Cerebellar nuclear complex (tissue), 1 donor: ENCODE data around the gene BIVM.

Experiments
- DNase-seq, 2 experiments: peaks; one replicate each; lab custom pipeline; 2025; lab: John Stamatoyannopoulos, UW

The BIVM gene

DNA sequence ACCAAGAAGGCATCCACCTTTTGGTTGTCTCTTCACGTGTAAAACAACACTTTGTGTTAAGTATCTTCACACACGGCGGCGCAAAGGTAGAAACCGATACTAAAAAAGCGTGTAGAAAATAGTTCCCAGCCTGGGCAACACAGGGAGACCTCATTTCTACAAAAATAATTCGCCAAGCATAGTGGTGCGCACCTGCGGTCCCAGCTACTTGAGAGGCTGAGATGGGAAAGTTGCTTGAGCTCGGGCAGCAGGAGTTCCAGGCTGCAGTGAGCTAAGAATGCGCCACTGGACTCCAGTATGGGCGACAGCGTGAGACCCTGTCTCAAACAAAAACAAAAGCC is 46.3 kb downstream of the BIVM start:
- no peak for DNase-seq

DNA sequence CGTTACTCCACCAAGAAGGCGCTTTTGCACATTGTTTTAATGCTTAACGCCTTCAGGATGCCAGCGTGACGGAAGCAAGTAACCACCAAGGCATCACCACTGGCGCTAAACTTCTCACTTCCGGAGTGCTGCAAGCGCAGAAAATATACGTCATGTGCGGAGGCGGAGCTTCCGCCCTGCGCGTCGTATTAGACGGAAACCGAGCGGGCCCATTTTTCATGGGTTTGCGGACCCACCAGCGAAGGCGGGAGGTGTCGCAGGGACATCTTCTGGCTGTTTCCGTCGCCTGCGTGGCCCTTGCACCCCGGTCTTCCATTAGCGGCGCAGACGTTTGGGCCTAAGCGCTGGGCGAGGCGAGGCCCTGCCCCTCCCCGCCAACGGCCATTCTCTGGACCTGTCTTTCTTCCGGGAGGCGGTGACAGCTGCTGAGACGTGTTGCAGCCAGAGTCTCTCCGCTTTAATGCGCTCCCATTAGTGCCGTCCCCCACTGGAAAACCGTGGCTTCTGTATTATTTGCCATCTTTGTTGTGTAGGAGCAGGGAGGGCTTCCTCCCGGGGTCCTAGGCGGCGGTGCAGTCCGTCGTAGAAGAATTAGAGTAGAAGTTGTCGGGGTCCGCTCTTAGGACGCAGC is 46.8 kb downstream of the BIVM start, which contains the start of gene ERCC5:
Gene ERCC5 (plus strand): TSS at position 403 of the 631 bp plus-strand sequence. CDS start 235 bp downstream, outside the sequence.
- peak; percentile 38 to 73 for DNase-seq

DNA sequence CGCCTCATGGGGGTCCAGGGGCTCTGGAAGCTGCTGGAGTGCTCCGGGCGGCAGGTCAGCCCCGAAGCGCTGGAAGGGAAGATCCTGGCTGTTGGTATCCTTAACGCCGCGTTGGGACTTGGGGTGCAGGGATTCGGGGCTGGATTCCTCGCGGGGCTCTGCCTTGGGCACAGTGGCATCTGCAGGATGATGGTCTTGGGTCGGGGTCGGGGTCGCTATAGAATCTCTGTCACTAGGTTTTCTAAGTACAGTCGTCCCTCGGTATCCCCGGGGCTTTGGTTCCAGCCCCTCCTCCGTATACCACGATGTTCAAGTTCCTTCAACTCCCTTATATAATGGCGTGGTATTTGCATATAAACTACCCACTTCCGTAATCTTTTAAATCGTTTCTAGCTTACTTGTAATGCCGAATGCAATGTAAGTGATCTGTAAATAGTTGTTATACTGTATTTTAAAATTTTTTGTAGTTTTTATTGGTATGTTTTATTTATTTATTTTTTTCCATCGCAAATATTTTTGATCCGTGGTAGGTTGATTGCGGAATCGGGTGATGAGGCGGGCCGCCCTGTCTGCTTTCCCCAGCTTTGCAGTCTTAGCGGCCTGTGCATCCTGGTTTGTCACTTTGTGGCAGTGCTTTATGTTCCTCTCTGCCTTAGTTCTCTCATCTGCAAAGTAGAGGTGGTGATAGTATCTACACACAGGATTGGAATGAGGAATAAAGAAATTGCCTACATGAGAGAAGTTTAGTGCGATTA is 47.5 kb downstream of the BIVM start:
- DNase-seq: peak in 1 of 2 experiments; percentile 6

DNA sequence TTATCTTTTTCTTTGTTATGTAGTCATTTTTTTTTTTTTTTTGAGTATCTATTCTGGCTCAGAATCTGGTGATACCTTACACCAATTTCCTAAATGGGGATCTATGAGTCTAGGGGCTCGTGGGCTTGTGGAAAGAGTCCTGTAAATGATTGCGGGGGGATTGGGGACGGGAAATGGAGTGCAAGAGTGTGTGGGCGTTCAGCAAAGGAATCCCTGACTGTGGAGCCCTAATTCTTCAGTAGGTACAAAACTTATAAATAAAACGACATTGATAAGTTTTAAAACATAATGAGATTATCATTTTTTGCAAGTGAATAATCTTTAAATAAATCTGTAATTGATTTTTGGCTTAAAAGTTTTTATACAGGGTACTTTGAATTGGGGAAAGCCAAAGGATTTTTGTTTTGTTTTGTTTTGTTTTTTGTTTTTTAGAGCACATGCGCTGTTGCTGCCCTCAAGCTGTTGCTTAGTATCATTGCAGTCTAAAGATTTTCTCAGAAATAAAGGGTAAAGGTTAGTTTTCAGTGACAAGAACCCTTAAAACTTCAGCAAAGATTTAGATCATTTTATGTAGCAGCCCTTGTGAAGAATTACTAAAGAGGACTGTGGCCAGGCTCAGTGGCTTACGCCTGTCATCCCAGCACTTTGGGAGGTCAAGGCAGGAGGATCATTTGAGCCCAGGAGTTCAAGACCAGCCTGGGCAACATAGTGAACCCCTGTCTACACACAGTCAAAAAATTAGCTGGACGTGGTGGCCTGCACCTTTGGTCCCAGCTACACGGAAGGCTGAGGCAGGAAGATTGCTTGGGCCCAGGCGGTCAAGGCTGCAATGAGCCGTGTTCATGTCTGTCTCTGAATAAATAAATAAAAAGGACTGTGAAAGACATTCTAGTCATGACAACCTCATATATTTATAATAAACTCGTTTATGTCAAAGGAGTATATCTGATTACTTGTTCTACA is 48.6 kb downstream of the BIVM start:
- no peak for DNase-seq

DNA sequence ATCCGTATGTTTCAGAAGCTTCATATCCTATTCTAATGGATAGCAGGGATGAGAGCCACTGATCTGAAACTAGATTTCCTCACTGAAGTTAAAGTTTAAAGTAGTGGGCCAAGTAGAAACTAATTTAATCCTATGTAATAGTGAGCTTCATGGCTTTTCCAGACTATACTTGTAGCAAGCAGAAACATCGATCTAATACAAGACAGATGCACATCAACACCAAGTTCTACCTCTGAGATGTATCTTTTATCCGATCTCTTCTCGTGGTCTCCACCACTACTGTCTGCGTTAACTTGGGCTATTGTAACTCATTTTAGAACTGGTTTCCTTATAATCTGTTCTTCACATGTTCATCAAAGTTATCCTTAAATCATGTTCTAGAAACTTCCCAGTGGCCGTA is 50.0 kb downstream of the BIVM start:
- no peak for DNase-seq

DNA sequence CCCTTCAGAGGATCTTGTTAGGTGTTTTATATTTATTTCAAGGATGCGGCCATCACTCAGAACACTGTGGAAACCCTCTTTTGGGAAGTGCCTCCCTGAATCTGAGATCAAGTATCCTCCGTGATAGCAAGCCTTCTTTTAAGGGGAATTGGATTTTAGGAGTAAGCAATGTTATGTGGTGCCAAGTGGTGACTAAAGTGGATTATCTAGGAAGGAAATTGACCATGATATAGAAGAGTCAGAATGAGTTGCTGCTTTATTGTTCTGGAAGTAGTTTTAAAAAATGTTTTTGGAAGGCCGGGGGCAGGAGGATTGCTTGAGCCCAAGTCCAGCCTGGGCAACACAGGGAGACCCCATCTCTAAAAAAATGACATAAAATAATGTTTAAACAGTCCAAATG is 53.6 kb downstream of the BIVM start:
- DNase-seq: no peak

DNA sequence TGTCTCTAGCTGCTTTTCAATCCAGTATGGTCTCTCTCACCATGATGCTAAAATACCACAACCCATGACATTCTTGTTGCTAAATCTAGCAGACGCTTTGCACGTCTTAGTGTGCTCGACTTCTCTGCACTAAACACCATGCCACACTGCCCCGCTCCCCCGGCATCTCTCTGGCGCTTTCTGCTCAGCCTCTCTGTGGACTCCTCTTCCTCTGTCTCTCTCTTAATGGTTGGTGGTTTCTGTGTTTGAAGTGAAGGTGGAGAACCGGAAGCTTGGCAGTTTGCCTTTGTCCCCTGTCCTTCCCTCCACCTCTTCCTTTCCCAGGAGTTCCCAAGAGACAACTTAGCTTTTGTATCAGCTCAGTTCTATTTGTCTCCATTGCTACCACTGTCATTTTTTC is 55.8 kb downstream of the BIVM start:
- DNase-seq: no peak

DNA sequence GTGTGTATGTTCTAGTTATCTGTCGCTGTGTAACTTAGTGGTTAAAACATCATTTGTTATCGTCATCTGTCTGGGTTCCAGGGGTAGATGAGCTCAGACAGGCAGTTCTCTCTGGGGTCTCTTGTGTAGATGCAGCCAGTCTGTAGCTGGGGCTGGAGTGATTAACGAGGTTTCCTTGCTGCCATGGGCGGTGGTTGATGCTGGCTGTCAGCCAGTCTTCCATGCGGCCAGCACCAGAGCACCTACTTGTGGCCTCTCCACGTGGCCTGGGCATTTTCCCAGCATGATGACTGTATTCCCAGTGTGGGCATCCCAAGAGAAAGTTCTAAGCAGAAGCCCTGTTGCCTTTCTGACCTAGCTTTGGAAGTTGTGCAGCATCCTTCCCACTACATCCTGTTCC is 57.6 kb downstream of the BIVM start:
- DNase-seq: no peak

DNA sequence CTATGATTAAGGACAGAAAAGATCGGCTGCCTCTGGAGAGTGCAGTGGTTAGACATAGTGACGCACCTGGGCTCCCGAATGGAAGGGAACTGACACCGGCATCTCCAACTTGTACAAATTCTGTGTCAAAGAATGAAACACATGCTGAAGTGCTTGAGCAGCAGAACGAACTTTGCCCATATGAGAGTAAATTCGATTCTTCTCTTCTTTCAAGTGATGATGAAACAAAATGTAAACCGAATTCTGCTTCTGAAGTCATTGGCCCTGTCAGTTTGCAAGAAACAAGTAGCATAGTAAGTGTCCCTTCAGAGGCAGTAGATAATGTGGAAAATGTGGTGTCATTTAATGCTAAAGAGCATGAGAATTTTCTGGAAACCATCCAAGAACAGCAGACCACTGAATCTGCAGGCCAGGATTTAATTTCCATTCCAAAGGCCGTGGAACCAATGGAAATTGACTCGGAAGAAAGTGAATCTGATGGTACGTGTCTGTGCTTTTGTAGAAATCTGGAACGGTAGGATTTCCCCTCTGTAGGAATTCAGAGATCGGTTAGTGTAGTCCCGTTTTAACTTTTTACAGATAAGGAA is 63.8 kb downstream of the BIVM start:
- DNase-seq: no peak

DNA sequence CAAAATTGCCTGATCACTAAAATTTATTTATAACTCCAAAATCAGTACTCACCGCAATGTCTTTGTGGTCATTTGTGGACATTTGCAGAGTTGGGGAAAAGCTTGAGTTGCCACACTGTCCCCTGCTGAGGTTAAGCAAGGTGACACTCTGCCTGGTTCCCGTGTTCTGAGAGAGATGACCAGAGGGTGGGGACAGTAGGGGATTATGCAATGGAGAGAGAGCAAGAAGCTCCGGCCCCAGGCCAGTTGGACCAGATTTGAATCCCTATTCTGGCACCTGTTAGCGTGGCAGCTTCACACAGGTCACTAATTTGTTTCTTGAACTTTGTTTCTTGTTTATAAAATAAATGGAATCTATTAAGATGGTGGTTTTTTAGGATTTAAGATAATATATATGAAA is 64.7 kb downstream of the BIVM start:
- DNase-seq: peak in 1 of 2 experiments; percentile 8

DNA sequence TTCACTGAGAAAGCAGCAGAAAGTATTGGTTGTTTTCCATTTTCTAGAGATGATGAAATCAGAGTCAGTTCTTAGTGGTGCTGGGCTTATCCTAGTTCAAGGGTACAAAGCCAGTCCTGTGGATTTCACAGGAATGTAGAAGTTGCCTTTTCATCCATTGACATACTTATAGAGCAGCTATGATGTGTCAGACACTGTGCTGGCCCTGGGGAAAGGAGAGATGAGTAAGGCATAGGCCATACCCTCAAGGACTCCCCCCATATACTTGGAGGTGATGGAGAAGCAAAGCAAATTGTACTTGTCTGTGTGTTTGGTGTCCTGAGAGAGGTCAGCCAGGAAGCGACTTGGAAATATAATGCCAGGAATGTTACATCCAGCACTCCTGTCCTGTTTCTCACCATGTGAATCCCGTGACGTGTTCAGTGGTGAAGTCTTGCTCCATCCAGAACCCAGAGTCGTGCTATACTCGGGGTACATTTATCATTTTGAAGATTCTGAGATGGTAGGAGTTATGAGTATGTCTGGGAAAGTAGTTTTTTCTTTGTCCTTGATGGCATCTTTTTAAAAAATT is 69.5 kb downstream of the BIVM start:
- no peak for DNase-seq

DNA sequence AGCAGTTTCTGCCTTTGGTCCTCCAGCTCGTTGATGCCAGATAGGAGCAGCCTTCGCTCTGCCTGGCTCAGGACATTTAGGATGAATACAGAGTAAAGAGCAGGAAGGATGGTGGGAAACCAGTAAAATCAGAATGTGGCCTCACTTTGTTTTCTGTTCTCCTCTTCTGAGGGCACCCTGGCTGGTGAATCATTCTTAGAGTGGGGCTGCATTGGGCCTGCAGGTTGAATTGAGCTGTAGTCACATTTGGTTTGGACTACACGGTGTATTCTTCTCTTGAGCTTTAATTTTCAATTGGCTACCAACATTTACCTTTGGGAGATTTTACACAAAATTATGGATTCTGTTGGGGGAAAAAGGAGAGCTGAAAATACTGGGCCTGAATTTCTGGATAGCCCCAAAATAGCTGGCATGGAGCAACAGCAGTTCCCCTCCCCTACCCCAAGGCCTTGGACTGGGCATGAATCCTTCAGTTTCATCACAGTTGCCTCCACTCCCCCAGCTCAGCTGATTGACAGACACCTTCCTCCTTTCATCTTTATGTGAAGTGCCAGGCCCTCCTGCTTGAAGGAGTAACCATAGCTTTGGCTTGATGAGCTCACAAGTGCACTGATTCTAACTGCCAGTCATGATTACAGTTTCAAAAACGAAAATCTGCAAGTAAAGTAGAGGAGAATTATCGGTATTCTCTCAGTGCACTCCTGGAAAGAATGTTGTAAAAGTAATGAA is 71.2 kb downstream of the BIVM start:
- DNase-seq: no peak

DNA sequence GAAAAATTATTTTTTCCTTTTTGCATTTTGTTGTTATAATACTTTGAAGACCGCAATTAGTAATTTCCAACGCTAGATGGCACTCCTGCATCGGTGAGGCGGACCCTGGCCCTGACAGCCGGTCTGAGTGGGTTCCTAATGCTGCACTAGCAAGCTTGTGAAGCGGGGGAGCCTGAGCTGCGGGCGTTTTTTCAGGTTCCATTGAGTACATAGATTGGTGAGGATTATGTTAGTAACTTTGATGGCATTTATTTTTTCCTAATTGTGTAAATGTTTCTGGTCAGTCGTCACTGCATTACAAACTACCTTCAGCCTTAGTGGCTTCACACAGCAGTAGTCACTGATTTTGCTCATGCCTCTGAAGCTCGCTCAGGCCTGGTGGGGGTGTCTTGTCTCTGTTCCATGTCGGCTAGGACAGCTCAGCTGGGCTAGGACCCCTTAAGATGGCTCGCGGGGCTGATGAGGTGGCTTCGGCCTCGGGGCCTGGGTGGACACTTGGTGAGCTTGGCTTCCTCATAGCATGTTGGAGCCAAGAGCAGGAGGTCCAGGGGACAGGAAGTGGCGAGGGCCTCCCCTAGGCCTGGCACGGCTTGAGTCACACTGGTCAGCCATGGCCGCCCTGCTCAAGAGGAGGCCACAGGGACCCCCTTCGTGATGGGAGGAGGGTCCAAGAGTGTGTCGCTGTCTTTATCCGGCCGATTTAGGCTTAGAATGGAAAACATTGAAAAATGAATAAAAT is 71.9 kb downstream of the BIVM start:
- DNase-seq: peak; percentile 48 to 57

DNA sequence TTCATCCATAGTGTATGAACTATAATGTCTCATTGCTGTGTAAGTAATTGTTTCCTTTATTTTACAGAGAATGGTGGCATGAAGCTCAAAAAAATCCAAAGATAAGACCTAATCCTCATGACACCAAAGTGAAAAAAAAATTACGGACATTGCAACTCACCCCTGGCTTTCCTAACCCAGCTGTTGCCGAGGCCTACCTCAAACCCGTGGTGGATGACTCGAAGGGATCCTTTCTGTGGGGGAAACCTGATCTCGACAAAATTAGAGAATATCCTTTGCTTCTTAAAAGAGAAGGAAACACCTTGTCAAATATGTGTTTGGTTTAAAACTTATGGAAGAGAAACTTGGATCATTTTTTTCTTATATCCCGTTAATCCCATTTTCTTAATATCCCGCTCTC is 73.2 kb downstream of the BIVM start:
- DNase-seq: no peak

DNA sequence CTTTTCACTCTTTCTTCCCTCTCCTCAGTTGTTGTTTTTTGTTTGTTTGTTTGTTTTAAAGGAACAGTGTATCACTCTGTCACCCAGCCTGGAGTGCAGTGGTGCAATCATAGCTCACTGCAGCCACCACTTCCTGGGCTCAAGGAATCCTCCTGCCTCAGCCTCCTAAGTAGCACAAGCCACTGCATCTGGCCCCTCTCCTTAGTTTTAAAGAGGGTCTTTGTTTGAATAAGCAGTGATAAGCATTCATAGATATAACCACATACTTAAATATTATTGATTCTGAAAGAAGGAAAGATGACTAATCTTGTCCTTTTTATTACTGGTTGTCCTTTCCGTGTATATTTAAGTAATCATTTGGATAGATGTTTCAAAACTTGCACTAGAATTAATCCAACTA is 73.6 kb downstream of the BIVM start:
- no peak for DNase-seq

DNA sequence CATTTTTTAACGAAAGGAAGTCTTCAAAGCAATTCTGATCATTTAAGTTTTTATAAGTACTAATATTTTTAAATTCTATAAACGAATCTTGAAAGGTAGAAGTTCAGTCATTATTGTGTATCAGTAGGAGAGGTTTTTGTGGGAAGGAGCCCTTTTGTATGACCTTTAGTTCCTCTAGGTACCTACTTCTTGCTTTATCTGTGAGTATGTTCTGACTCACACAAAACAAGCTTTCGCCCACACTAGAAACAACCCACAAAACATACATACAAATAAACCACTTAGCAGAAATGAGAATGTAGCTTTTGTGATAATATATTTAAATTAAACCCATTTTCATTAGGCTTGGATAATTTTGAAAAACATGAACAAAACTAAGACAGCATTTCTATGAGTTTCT is 74.7 kb downstream of the BIVM start:
- no peak for DNase-seq

DNA sequence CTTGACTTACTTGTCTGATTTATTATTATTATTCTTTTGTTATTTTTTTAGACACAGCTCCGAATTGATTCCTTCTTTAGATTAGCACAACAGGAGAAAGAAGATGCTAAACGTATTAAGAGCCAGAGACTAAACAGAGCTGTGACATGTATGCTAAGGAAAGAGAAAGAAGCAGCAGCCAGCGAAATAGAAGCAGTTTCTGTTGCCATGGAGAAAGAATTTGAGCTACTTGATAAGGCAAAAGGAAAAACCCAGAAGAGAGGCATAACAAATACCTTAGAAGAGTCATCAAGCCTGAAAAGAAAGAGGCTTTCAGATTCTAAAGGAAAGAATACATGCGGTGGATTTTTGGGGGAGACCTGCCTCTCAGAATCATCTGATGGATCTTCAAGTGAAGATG is 76.3 kb downstream of the BIVM start:
- no peak for DNase-seq

DNA sequence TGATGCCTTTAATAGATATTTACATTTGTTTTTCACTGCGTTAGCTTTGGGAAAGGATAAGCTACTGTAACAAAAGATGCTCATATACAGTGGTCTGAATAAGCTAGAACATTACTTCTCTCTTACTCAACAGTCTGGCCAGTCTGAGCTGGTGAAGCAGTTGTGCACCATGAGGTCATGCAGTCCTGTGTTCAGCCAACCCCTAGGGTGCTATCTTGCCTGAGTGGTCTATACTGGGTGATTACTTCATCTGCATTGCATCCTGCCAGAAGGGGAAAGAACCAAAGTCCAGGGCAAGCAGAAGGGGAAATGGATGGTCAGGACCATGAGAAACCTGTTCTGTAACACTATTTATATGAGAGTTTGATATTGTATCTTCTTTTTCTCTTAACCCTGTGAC is 78.4 kb downstream of the BIVM start:
- no peak for DNase-seq

DNA sequence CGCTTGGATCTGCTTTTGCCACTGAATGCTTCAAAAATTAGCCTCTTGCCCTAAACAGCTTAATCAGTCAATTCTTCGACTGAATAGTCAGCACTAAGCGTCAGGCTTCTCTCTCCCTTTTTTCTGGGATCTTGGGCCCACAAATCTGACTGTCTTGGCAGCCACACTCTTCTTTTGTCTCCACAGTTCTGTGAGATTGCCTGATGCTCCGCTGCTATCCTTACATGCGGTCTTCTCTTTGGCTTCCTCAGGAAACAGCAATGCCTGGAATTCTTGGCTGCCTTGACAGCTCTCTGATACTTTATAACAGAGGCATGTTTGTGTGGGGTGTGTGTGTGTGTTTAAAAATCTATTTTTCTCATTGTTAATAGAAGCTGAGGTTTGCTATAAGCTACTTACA is 79.6 kb downstream of the BIVM start:
- no peak for DNase-seq

DNA sequence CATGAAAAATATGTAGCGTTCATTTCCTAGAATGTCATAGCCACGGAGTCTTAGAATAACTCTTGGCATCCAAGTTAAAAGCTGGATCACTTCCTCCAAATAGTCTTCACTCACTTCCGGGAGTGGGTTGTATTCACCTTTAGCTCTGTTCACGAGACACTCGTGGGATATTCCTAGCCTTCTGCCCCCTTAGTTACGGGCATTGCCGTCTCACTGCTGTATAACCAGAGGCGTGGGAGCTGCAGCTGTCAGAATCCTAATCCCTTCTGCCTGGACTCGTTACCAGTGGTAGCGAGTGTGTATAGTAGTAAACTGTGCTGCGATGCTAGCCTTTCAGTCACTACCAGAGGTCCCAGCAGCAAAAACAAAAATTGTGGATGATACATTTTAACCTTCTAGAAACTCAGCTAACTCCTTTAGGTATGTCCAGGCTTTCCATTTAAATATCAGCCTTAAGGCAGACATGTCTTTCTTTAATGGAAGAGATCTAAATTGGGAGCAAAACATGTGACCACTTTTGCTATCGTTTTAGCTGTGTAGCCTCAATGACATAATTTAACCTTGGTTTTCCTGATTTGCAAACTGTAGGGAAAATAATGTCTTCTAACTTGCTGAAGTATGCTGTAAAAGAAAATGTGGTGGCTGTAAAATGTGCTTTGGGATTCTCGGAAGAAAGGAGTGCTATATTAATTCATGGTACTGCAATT is 81.0 kb downstream of the BIVM start:
- no peak for DNase-seq
